Endothelial cell of umbilical vein (primary cell): Measurements from ENCODE around the gene BAD.
A peak's percentile ranks its signal among the peaks of the same experiment; 100 is the strongest.

Experiments used
- CTCF ChIP-seq, 2 donors: IDR thresholded peaks; 1 replicate in 1 of 2; 2 replicates in 1 of 2; pipeline ENCODE4 v1.5.1; 2011; ENCODE audit warnings: low read length in 2 of 2, mild to moderate bottlenecking in 2 of 2, moderate library complexity in 2 of 2, control low read depth in 1 of 2, inconsistent platforms in 1 of 2, low read depth in 1 of 2; ENCODE audit not compliant: insufficient read depth in 1 of 2; ENCODE audit errors: extremely low read depth in 1 of 2
- EZH2 ChIP-seq: IDR thresholded peaks from 2 replicates; pipeline ENCODE4 v1.6.1; 2012; ENCODE audit warnings: borderline replicate concordance, low read depth, mild to moderate bottlenecking, moderate library complexity, low read length, inconsistent platforms; ENCODE audit not compliant: severe bottlenecking
- FOS ChIP-seq: IDR thresholded peaks from 2 replicates; pipeline ENCODE4 v1.6.1; 2011; ENCODE audit warnings: mild to moderate bottlenecking, low read length, moderate library complexity, borderline replicate concordance; ENCODE audit not compliant: insufficient read depth
- GATA2 ChIP-seq: IDR thresholded peaks from 2 replicates; pipeline ENCODE4 v1.7.0; 2011; ENCODE audit warnings: low read depth, mild to moderate bottlenecking, moderate library complexity, mixed read lengths, low read length; ENCODE audit not compliant: insufficient read length, insufficient read depth
- JUN ChIP-seq: IDR thresholded peaks from 2 replicates; pipeline ENCODE4 v1.6.1; 2011; ENCODE audit warnings: borderline replicate concordance, low read depth; ENCODE audit not compliant: insufficient read length, insufficient read depth
- MAX ChIP-seq: IDR thresholded peaks from 2 replicates; pipeline ENCODE4 v1.6.1; 2011; ENCODE audit not compliant: insufficient read depth, insufficient read length
- MYC ChIP-seq: IDR thresholded peaks from one replicate; pipeline ENCODE4 v1.6.1; 2011; ENCODE audit warnings: mild to moderate bottlenecking, low read depth, low read length
- POLR2A ChIP-seq: IDR thresholded peaks from 2 replicates; pipeline ENCODE4 v1.6.1; 2012; ENCODE audit warnings: low read depth, mild to moderate bottlenecking, control low read depth, low read length
- POLR2AphosphoS5 ChIP-seq: IDR thresholded peaks from 2 replicates; pipeline ENCODE4 v1.6.1; 2012; ENCODE audit warnings: low read depth, mild to moderate bottlenecking, control low read depth, low read length, moderate library complexity; ENCODE audit not compliant: insufficient read depth

- no peak for TF ChIP-seq CTCF (IDR thresholded peaks at IDR 0.05; ENCODE audit: extremely low read depth in 1 of 2, insufficient read depth in 1 of 2, low read depth in 1 of 2, low read length in 2 of 2)
- peak; percentile 10 for TF ChIP-seq POLR2AphosphoS5
- no peak for TF ChIP-seq POLR2A
- TF ChIP-seq EZH2: no peak
- TF ChIP-seq FOS: no peak
- no peak for TF ChIP-seq GATA2
- TF ChIP-seq MYC: peak; percentile 38
- TF ChIP-seq JUN: no peak
- TF ChIP-seq MAX: no peak
Observed at GRCh38 chr11:64305075-64305690, 20.7 kb upstream of the BAD start, which contains the start of gene ESRRA.
